GM20431 (cell line): Measurements from ENCODE around the gene AXDND1.
"Not testable (repeated sequence)": the region's sequence is repeated elsewhere in the genome, so short reads cannot be mapped to it uniquely, and the experiment has no call there.

Experiments used
- in situ Hi-C: fragments of 300-500 bp; cut with MseI, MboI; formaldehyde crosslinking; loops from one replicate; pipeline ENCODE4 v1.15.0; 2020; ENCODE audit warnings: low sequenced_read_pairs; ENCODE audit not compliant: unreplicated experiment

Gene AXDND1

GRCh38 chr1:179447489-179447888 is 81.7 kb downstream of the AXDND1 start:
- in situ Hi-C loops, result no loop called here

- in situ Hi-C loops, result no loop called here
Measured at GRCh38 chr1:179448437-179449149, 82.8 kb downstream of the AXDND1 start.

GRCh38 chr1:179459606-179460206 is 93.9 kb downstream of the AXDND1 start:
- in situ Hi-C loops, result not testable (repeated sequence)

- in situ Hi-C loops, result not testable (repeated sequence)
Measured at GRCh38 chr1:179465661-179466060, 99.9 kb downstream of the AXDND1 start.

GRCh38 chr1:179474713-179475112 is 108.9 kb downstream of the AXDND1 start:
- in situ Hi-C loops, result no loop called here

GRCh38 chr1:179476484-179476883 is 110.7 kb downstream of the AXDND1 start:
- in situ Hi-C loops, result no loop called here

GRCh38 chr1:179478370-179478769 is 112.6 kb downstream of the AXDND1 start:
- in situ Hi-C loops, result no loop called here

GRCh38 chr1:179490611-179491010 is 124.8 kb downstream of the AXDND1 start:
- in situ Hi-C loops, result no loop called here

- in situ Hi-C loops, result no loop called here
Measured at GRCh38 chr1:179493323-179493722, 127.6 kb downstream of the AXDND1 start.

- in situ Hi-C loops, result no loop called here
Measured at GRCh38 chr1:179506199-179506598, 140.4 kb downstream of the AXDND1 start.

- in situ Hi-C loops, result no loop called here
Measured at GRCh38 chr1:179509384-179509783, 143.6 kb downstream of the AXDND1 start.

GRCh38 chr1:179510038-179510437 is 144.3 kb downstream of the AXDND1 start:
- in situ Hi-C loops, result no loop called here

GRCh38 chr1:179516976-179517705 is 151.4 kb downstream of the AXDND1 start:
- in situ Hi-C loops, result no loop called here

- in situ Hi-C loops, result not testable (repeated sequence)
Measured at GRCh38 chr1:179518544-179518943, 152.8 kb downstream of the AXDND1 start.

- in situ Hi-C loops, result no loop called here
Measured at GRCh38 chr1:179529482-179530195, 163.9 kb downstream of the AXDND1 start.

- in situ Hi-C loops, result no loop called here
Measured at GRCh38 chr1:179530352-179530751, 164.6 kb downstream of the AXDND1 start.

GRCh38 chr1:179541774-179542173 is 176.0 kb downstream of the AXDND1 start:
- in situ Hi-C loops, result no loop called here

- in situ Hi-C loops, result no loop called here
Measured at GRCh38 chr1:179545321-179545720, 179.6 kb downstream of the AXDND1 start.

GRCh38 chr1:179547021-179547535 is 181.3 kb downstream of the AXDND1 start:
- in situ Hi-C loops, result no loop called here

- in situ Hi-C loops, result no loop called here
Measured at GRCh38 chr1:179548666-179549367, 183.0 kb downstream of the AXDND1 start.
